Fibroblast of gingiva (primary cell): Measurements from ENCODE around the gene CDHR5.

Source experiments
- DNase-seq: peaks from one replicate; pipeline ENCODE4 v3.0.0-alpha.2; 2011; ENCODE audit warnings: low read depth

CDHR5 gene

DNA sequence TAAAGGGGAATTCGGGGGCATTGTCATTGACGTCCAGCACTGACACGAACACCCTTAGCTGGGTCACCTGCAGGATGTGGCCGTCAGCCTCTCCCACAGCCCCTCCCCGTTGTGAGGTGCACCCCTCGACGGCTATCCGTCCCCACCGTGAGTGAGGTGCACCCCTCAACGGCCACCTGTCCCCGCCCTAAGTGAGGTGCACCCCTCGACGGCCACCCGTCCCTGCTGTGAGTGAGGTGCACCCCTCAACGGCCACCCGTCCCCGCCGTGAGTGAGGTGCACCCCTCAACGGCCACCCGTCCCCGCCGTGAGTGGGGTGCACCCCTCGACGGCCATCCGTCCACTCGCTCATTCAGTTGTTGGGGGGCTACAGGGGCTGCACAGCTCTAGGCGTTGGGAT lies 2.9 kb downstream of the CDHR5 start:
- DNase-seq = no peak

DNA sequence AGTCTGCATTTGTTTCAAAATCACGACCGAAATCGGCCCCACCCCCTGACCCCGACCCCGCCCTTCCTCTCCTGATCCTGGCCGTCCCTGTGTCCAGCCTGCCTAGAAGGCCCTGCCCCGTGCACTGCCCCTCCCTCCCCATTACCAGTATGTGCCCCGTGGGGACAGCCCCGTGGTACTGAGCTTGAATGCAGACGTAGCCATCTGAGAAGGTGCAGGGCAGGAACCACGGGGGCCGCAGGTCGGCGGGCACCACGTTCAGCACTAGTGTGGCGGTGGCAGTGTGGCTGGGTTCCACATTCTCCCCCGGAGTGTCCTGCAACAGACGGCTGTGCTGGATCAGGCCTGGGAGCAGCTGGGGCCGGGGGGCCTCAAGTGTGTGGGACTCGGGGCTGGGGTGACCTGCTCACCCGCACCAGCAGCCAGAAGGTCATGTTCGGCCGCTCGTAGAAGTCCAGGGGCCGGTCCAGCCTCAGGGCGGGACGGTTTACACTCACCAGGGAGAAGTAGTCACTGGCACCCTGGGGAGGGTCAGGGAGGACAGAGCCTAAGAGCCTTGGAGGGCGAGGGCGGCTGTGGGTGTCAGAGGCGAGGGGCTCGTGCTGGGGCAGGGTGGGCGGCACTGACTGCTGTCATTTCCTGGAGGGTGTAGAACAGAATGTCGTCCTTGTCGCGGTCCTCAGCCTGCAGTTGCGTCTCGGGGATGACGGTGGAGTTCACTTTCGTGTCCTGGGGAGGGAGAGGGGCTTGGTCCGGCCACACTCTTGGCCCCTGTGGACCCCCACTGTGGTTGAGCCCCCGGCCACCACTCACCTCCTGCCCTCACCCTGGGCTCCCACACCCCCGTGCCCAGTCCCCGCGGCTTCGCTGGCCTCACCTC lies 3.6 kb downstream of the CDHR5 start:
- no peak for DNase-seq

DNA sequence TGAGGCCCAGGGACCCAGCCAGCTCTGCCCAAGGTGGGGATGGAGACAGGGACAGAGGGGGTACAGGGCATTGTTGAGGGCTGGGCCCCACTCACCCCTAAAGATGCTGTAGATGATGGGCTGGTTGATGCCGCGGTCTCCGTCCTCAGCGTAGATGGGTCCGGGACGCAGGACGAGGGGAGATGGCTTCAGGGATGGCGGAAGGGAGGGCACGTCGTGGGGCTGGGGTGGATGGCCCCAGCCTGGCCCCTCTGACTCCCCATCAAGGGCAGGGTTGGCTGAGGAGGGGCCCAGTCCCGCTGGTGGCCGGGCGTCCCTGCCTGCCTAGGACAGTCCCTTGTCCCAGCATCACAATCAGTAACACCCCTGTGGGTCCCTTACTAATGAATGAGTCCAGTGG lies 4.6 kb downstream of the CDHR5 start:
- DNase-seq = no peak

DNA sequence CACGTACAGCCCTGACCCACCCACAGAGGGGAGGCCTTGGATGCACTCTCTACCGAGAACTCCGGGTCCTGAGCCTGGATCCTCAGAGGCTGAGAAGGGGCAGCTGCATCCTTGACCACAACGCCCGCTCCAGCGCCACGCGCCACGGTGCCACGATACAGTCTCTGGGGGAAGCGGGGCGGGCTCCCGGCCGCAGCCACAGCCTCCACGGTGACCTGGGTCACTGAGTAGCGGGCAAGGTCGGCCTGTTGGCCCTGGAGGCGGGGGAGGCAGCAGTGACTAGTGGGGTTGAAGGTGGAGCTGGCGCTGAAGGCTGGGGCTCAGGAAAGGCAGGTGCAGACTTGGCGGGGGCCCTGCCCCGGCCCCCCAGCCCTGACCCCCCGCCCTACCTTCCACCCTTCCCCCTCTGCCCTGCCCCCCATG lies 5.1 kb downstream of the CDHR5 start:
- DNase-seq = no peak

DNA sequence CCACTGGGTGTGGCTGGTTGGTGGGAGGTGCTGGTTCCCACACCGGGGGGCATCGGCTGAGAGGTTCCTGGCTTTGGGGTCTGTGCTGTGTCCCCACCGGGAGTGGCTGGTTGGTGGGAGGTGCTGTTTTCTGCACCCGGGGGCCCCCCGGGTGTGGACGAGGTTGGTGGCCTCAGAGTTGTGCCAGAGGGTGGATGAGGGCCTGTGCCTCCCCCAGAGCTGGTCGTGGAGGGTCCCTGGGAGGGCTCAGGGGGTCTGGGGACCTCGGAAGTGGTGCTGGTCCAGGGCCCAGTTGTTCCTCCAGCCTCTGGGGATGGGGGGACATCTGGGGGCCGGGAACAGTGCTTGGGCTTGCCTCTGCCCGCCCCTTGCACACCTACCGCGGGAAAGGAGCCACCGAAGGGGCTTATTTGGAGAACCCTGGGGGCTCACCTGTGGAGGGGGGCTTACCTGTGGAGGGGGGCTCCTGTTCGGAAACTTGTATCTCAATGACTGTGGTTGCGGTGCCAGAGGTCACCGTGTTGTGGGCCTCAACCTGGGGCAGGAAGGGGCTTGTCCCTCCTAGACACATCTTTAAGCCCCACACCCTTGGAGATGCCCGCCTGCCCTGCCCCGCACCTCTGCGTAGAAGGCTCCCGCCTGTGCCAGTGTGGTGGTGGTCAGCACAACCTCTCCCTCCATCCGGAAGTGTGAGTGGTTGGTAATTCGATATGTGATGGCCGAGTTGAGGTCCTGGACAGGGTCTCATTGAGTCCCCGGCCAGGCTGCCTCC lies 5.7 kb downstream of the CDHR5 start:
- no peak for DNase-seq

DNA sequence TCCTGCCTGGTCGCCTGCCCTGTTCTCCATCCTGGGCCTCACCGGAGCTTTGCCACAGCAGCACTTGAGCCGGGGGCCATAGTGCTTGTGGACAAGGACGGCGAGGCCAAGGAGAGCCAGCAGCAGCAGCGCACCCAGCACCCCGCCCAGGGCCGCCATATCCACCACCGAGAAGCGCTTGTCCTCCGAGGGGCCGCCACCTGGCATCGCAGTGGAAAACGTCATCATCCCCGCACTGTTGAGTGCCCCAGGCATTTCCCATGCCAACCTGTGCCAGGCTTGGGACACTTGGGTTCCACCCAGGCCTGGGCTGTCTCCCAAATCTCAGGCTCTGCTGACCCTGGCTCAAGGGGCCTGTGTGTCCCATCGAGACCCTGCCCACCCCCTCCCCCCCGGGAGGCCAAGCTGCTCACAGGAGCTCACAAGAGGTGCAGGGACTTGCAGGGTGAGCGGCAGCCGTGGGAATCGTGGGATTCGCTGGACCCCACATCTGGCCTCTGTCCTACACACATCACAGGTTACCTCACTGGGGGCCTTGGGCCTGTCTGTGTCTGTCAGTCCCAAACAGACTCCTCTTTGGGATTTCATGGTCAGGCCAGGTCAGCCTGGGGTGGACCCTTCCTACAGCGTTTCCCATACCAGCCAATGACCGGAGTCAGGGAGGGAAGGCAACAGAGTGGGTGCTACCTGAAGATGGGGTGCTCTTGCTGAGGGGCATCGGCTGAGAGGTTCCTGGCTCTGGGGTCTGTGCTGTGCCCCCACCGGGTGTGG lies 6.7 kb downstream of the CDHR5 start:
- no peak for DNase-seq

DNA sequence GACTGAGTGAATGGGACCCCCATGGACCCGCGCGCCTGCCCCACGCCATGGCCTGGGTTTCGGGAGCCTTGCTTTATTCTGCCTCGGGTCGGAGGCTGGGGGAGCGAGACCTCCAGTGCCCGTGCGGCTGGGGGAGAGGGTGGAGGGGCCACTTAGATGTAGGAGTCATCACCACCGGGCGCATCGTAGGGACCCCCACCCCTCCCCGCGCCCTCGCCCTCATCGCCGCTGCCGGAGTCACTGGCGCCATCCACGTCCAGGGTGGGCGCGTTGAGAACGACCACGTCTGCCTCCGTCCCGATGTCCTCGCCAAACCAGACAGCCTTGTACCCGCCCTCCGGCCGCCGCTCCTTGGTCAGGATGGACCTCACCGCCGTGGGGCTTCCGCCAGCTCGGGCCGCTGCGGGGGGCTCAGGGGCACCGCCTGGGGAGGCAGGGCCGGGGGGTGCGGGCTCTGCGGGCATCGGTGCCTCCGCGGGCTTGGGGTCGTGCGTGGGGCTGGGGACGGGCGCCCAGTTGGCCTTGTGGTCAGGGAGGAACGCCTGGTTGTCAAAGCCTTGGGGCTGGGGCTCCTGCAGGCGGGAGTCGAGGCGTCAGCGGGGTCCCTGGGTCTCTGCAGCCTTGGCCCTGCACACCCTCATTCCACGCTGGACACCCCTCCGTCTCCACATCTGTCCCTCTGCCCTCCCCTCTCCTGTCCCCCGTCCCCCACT lies 7.4 kb downstream of the CDHR5 start:
- no peak for DNase-seq

DNA sequence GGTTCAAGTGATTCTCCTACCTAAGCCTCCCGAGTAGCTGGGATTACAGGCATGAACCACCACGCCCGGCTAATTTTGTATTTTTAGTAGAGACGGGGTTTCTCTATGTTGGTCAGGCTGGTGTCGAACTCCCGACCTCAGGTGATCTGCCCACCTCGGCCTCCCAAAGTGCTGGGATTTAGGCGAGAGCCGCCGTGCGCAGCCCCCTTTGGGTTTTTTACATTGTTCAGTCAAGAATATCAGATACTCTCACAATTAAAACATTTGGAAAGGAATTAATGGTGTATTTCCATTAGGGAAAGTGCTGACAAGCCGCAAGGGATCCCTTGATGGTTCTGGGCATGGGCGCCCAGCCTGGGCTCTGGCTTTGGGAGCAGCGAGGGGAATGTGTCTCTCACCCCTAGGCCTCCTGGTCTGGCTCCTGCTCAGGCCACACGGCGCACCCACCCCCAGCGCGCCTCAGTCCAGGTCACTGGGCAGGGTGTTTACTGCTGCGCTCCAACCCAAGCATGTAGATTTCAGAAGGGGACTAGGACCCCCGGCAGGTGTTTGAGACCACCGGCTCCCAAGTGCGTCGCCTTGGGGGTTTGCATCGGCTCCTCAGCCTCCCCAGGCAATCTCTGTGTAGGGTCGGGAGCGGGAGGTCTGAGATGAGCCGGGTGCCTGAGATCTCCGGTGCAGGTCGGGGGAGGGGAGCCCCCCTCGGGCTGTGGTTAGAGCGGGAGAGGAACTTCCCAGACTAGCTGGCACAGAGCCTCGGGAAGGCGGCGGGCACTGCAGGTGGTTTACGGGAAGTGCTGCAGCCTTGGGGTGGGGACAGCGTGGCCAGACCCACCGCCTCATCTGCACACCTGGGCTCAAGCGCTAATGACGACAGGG lies 8.2 kb downstream of the CDHR5 start:
- no peak for DNase-seq

DNA sequence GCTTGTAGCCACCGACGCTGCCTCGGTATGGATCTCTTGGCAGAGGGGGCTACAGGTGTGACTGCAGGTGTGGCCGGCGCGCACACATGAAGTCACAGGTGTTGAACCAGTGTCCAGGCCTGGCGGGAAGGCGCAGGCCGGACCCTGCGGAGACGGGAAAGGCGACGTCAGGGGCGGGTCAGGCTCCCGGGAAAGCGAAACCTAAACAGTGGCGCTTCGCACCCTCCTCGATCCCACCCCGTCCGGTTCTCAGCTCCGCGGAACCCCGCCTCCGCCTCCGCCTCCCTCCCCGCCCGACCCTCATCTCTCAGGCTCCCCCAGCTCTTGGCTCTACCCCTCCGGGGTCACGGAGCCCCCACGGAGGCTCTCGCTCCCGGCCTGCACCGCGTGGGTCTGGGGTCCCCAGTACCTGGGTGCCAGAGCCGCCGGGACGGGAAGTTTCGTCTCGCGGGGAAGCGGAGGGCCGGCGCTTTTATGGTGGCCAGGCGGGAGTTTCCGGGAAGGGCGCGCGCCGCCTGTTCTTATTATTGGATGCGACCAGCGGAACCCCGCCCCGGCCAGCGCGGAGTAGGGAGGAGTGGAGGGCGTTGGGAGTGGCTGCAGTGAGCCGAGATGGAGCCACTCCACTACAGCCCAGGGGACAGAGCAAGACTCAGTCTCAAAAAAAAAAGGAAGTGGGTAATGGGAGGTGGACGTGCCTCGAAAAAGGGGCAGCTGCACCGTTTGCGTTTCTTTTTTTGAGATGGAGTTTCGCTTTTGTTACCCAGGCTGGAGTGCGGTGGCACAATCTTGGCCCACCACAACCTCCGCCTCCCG lies 9.0 kb downstream of the CDHR5 start, which contains the start of gene IRF7:
Gene IRF7, minus strand, starts transcription at position 447 of the 816 bp plus-strand sequence. CDS start 586 bp downstream, outside the sequence.
- DNase-seq = peak; percentile 91

DNA sequence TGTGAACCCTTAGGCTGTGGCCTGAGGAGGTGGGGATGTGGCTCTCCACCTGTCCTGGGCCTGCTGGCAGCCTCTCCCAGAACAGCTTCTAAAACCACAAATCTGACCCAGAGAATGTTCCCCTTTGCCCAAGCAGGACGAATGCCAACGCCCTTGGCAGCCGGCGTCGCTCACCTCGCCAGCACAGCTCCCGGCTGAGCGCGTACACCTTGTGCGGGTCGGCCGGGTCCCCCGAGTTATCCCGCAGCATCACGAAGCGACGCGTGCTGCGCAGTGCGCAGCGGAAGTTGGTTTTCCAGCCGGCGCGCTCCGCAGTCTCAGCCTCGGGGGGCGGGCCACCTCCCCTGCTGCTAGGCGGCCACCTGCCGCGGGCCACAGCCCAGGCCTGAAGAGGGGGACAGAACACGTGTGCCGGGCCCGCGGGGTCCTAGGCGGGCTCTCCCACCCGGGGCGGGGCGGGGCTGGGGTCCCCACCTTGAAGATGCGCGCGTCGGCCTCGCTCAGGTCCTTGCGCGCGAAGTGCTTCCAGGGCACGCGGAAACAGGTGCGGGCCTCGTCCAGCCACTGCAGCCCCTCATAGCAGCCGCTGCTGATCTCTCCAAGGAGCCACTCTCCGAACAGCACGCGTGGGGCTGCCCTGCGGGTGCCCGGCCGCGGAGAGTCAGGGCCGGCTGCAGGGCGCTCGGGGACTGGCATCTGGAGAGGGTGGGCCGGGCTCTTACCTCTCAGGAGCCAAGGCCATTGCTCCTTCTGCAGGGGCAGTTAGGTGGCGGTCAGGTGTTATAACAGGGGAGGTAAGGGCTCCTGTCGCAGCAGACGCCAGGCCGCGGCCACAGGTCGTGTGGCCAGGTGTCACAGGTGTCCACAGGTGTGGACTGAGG lies 9.9 kb downstream of the CDHR5 start:
- no peak for DNase-seq

DNA sequence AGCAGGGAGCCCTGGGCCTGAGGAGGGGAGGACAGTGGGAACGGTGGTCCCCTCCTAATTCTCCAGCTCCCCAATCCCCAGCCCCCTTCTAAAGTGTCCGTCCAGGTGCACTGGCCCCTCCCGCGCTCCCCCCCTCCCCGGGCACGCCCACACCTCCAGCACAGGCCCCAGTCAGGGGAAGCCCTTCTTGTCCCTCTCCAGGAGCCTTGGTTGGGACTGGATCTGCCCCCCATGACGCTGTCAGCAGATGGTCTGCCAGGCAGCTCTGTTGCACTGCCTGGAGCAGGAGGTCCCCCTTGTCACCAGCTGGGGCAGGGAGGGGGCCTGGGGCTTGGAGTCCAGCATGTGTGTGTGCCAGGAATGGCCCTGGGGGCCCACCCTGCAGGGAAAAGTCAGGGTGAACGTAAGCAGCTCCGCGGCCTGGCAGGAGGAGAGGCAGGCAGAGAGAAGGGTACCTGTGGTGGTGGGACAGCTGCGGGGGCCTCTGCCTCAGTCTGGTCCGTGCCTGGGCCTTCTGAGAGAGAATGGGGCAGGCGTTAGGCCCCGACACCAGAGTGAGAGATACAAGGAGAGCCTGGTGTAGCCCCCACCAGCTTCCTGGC lies 10.6 kb downstream of the CDHR5 start:
- no peak for DNase-seq

DNA sequence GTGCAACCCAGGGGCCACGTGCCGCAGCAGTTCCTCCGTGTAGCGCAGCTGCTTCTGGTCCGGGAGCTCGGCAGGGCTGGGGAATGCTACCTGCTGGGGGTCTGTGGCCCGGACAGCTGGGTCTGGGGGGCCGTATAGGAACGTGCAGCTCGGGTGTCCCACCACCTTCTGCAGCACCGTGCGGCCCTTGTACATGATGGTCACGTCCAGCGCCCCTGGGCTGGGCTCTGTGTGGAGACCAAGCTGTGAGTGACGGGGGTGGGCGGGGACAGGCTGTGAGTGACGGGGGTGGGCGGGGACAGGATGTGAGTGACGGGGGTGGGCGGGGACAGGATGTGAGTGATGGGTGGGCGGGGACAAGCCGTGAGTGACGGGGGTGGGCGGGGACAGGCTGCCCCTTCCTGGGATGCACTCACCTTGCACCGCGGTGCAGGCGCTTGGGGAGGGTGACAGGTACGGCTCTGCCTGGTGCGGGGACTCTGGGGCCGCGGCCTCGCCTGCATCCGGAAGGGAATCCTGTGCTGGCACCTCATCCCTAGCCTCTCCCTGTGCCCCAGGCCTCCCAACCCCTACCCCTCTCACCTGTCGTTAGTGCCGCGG lies 11.3 kb downstream of the CDHR5 start:
- DNase-seq = peak; percentile 26

DNA sequence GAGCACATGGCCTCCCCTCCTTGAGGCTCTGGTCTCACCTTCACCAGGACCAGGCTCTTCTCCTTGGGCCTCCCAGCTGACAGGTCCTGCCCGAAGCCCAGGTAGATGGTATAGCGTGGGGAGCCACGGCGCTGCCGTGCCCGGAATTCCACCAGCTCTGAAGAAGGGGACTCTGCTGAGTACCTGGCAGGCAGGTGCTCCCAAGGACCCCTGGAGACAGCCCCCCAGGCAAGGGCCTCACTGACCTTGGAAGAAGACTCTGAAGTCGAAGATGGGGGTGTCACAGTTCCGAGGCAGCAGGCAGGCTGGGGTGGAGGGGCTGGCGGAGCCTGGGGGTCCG lies 11.8 kb downstream of the CDHR5 start:
- DNase-seq = no peak

DNA sequence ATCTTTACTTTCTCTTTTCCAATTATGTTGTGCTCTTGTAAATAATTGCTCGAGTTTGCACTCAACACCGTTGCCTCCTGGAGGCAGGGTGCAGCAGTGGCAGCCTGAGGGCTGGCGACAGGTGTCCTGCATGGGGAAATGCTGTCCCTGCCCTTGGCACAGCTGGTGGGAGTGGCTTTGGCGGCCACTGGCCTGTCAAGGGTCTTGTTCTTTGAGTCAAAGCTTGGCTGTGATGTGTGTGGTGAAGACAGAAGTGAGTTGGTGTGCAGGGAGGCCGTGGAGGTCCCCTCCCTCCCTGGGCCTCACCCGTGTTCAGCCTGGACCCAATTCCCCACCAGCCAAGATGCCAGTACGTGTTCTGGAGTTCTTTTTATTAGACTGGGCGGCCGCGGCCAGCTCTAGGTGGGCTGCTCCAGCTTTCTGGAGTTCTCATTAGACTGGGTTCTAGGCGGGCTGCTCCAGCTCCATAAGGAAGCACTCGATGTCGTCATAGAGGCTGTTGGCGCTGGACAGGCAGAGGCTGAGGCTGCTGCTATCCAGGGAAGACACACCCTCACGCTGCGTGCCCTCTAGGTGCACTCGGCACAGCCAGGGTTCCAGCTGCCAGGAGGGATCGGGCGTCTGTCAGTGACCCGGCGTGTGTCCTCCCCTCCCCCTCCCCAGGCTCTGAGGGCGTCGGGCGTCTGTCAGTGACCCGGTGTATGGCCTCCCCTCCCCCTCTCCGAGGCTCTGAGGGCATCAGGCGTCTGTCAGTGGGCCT lies 12.4 kb downstream of the CDHR5 start:
- DNase-seq = peak; percentile 24

DNA sequence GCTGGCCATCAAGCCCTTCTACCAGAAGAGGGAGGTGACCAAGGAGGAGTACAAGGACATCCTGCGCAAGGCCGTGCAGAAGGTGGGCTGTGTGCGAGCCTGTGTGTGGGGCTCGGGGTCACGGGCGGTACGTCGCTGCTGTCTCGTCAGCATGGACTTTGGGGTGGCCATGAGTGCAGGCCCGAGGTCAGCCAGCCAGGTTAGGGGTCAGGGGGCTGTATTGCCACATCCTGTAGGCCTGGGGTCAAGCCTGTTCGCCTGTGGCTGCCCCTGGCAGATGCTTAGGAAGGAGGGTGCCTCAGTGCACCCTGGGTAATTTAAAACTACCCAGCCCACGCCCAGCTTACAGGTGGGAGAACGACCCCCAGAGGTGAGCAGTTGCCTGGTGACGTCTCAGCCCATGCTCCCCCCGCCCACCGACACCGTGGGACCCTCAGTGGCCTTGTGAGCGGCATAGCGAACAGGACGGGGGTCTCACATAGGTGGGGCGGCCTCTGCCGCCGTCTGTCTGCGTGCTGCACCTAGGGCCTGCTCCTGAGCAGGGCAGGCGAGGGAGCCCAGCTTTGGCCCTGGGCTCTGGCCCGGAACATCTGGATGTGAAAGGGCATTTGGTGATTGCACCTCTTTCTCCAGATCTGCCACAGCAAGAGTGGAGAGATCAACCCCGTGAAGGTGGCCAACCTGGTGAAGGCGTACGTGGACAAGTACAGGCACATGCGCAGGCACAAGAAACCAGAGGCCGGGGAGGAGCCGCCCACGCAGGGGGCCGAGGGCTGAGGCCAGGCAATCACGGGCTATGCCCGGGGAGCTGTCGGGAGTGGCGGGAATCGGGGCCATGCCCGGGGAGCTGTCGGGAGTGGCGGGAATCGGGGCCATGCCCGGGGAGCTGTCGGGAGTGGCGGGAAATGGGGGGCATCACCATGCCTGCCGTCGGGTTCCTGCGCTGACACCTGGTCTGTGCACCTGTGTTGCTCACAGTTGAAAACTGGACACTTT lies 13.5 kb downstream of the CDHR5 start:
- no peak for DNase-seq

DNA sequence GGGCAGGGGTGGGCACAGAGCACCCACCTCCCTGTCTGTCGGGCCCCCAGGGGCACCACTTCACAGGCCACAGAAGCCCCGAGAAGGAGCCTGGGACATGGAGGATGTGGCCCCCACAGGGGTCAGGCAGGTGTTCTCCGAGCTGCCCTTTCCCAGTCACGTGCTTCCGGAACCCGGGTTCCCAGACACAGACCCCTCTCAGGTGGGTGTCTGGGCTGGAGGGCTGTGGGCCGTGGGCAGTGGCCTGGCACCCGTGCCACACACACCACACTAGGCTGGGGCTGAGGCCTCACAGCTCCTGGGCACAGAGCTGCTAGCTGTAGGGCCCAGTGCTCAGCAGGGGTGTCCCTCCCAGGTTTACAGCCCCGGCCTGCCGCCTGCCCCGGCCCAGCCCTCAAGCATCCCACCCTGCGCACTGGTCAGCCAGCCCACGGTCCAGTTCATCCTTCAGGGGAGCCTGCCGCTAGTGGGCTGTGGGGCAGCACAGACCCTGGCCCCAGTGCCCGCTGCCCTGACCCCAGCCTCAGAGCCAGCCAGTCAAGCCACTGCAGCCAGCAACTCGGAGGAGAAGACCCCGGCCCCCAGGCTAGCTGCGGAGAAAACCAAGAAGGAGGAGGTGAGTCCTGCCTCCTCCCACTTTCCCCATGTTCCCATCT lies 14.5 kb downstream of the CDHR5 start:
- no peak for DNase-seq
